Peyer's patch (tissue), 4 donors: ENCODE data around the gene DPP4. TPM values are rescaled to one million over a fixed set of nuclear protein-coding genes. Genes with fewer than 3 reads are reported as not detected.

ENCODE experiments used
- DNase-seq, 3 donors: peaks; one replicate each; pipeline ENCODE4 v3.0.0-alpha.2; 2017 to 2019
- H3K27ac ChIP-seq, 4 donors: fragments of 200-600 bp; sonication (generic); one replicate each; pipeline ENCODE4 v1.5.1; 2016 to 2019
- H3K27me3 ChIP-seq, 2 donors: fragments of 200-600 bp; sonication (generic); one replicate each; pipeline ENCODE4 v1.5.1; 2019
- H3K36me3 ChIP-seq, 3 donors: fragments of 200-600 bp; sonication (generic); one replicate each; pipeline ENCODE4 v1.5.1; 2016 to 2019
- H3K4me1 ChIP-seq, 4 donors: fragments of 200-600 bp; sonication (generic); one replicate each; pipeline ENCODE4 v1.5.1; 2016 to 2019
- H3K4me3 ChIP-seq, 4 donors: fragments of 200-600 bp; sonication (generic); 1 replicate in 3 of 4; 2 replicates in 1 of 4; pipeline ENCODE4 v1.5.1; 2016 to 2019; ENCODE audit warnings: mild to moderate bottlenecking in 1 of 4
- H3K9me3 ChIP-seq, 4 donors: fragments of 200-600 bp; sonication (generic); one replicate each; pipeline ENCODE4 v1.5.1; 2016 to 2019; ENCODE audit warnings: mild to moderate bottlenecking in 1 of 4
- POLR2A ChIP-seq, 2 donors: fragments of 450-650 bp; IDR thresholded peaks; one replicate each; pipeline ENCODE4 v1.5.1; 2017; ENCODE audit warnings: antibody characterized with exemption in 2 of 2, mild to moderate bottlenecking in 2 of 2, moderate library complexity in 2 of 2
- total RNA-seq, 4 donors: library from RNA; depleted of rRNA; stranded (reverse); fragments of >200 nt; gene quantifications; one replicate each; pipeline ENCODE4 v1.1.0, GENCODE V29; 2016
- TF ChIP-seq, protein P1 (sequence below), 6 experiments: fragments of 450-650 bp in 4 of 6; fragments of 200-600 bp in 2 of 6; sonication (generic) in 1 of 6; IDR thresholded peaks; one replicate each; pipeline ENCODE4 v1.5.1; 2017 to 2019; ENCODE audit warnings: antibody characterized with exemption in 6 of 6, mild to moderate bottlenecking in 3 of 6, moderate library complexity in 1 of 6

The DPP4 gene
- total RNA-seq, 4 donors from 2014 or later, result 17.3 to 447 (median 178) TPM

DNA sequence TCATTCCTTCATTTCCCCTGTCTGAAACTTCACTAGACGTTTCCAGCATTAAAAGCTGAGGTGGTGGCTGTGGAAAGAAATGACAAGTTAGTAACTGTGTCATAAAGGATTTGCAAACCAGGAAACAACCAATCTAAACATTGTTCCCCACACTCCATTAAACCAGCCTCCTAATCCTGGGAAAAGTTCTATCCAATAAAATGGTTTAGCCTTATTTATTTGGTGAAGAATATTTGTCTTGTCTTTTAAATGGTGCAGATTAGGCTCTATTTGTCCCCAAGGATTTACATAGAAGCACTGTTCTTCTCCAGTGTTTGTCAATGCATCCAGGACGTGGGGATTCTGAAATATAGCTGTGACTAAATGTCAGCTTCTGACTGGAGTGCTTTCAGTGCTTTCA is 10.5 kb upstream of the DPP4 start:
- no peak for DNase-seq

DNA sequence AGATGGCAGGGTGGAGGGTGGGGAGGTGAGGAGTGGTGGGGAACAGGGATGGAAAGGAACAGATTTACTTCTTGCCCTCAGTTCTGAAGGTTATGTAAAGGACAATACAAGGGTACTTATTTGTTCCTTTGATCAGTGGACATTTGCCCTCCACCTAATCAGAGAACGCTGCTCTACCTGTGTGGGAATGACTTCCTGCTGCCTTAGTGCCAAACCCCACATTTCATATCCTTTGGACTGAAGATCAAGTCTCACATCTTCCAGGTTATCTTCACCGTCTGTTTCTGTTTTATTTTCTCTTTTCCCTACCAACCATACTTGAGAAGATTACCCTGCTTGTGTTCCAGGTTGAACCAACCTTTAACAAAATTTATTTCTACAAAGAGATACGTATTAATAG is 8.7 kb upstream of the DPP4 start:
- no peak for TF ChIP-seq POLR2A (IDR thresholded peaks at IDR 0.05)
- TF ChIP-seq, protein P1, sequence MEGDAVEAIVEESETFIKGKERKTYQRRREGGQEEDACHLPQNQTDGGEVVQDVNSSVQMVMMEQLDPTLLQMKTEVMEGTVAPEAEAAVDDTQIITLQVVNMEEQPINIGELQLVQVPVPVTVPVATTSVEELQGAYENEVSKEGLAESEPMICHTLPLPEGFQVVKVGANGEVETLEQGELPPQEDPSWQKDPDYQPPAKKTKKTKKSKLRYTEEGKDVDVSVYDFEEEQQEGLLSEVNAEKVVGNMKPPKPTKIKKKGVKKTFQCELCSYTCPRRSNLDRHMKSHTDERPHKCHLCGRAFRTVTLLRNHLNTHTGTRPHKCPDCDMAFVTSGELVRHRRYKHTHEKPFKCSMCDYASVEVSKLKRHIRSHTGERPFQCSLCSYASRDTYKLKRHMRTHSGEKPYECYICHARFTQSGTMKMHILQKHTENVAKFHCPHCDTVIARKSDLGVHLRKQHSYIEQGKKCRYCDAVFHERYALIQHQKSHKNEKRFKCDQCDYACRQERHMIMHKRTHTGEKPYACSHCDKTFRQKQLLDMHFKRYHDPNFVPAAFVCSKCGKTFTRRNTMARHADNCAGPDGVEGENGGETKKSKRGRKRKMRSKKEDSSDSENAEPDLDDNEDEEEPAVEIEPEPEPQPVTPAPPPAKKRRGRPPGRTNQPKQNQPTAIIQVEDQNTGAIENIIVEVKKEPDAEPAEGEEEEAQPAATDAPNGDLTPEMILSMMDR (IDR thresholded peaks at IDR 0.05), result no peak
- no peak for DNase-seq
- H3K27ac ChIP-seq, result no peak overlapping the region
- H3K27me3 ChIP-seq, result no peaks in the 10 kb centered on the region
- no peaks in the 10 kb centered on the region for H3K36me3 ChIP-seq
- peaks cover 0 to 13% (median 0%) of the 10 kb centered on the region in 4 donors for H3K9me3 ChIP-seq
- no peaks in the 10 kb centered on the region for H3K4me1 ChIP-seq
- no peak overlapping the region for H3K4me3 ChIP-seq

More for the DNA sequence above, 10.5 kb upstream of the DPP4 start:
- no peak for TF ChIP-seq POLR2A (IDR thresholded peaks at IDR 0.05)
- TF ChIP-seq, protein P1 (IDR thresholded peaks at IDR 0.05), result no peak
- H3K4me3 ChIP-seq, result no peak overlapping the region
- peaks cover 0 to 3% (median 0%) of the 10 kb centered on the region in 4 donors for H3K9me3 ChIP-seq
- H3K27ac ChIP-seq, result no peak overlapping the region
- no peaks in the 10 kb centered on the region for H3K36me3 ChIP-seq
- no peaks in the 10 kb centered on the region for H3K4me1 ChIP-seq
- no peaks in the 10 kb centered on the region for H3K27me3 ChIP-seq

DNA sequence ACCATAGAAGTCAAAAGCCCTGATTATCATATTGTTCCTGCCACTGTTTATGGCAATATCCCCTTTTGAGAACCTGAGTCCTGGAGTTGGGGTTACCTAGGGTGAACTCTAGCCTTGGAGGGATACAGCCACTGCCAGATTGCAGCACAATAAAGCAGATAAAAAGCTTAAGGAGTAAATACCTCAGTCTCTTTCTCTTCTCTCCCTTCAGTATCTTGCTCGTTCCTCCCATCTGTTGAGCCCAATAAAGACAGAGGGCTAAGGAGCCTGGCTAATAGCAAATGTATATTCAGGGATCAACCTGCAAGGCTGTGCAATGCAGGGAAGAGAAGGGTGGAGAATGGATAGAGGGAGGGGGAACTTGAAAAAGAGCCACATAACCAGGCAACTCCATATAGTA is 8.0 kb upstream of the DPP4 start:
- TF ChIP-seq, protein P1 (IDR thresholded peaks at IDR 0.05), result no peak
- TF ChIP-seq POLR2A (IDR thresholded peaks at IDR 0.05), result no peak
- Histone ChIP-seq H3K27me3 (no peaks in the 10 kb centered on the region), H3K4me1 (no peaks in the 10 kb centered on the region), H3K27ac (no peak overlapping the region), H3K4me3 (no peak overlapping the region), H3K36me3 (no peaks in the 10 kb centered on the region), H3K9me3 (peaks cover 0 to 13% (median 0%) of the 10 kb centered on the region in 4 donors)
- DNase-seq, result no peak

DNA sequence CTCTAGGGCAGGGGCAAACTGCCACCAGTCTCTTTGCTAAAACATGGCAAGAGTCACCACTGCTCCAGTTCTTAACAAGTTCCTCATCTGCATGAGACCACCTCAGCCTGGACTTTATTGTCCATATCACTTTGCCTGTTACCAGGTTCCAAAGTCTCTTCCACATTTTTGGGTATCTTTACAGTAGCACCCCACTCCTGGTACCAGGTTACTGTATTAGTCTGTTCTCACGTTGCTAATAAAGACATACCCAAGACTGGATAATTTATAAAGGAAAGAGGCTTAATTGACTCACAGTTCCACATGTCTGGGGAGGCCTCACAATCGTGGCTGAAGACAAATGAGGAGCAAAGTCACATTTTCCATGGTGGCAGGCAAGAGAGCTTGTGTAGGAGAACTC is 5.5 kb upstream of the DPP4 start:
- Histone ChIP-seq H3K4me3 (no peak overlapping the region), H3K9me3 (peaks cover 0 to 13% (median 0%) of the 10 kb centered on the region in 4 donors), H3K27ac (no peak overlapping the region), H3K4me1 (peaks cover 0 to 3% (median 0%) of the 10 kb centered on the region in 4 donors), H3K27me3 (no peaks in the 10 kb centered on the region), H3K36me3 (no peaks in the 10 kb centered on the region)
- no peak for DNase-seq
- no peak for TF ChIP-seq POLR2A (IDR thresholded peaks at IDR 0.05)
- TF ChIP-seq, protein P1 (IDR thresholded peaks at IDR 0.05), result no peak

DNA sequence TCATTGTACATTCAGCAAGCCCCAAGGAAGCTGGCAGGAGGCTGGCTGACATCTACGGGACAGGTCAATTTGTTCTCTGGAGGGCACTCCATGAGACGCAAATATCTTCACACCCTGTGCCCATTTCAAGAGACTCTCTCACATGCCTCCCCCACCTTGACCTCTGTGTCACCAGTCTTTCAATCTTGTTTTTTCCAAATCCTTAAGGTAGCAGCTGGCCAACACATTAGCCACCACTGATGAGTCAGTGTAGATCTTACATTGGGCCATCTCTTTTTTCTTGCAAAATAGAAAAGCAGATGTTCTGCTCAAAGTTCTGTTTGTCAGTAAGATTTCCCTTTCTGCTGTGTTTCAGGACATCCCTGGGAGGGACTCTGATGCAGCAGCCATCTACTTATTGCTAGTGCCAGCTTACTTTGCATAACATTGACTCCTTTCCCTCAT is 1.7 kb upstream of the DPP4 start:
- Histone ChIP-seq H3K27me3 (no peaks in the 10 kb centered on the region), H3K36me3 (no peaks in the 10 kb centered on the region), H3K4me3 (no peak overlapping the region), H3K4me1 (peaks cover 0 to 25% (median 0%) of the 10 kb centered on the region in 4 donors), H3K9me3 (peaks cover 0 to 13% (median 0%) of the 10 kb centered on the region in 4 donors), H3K27ac (no peak overlapping the region)
- no peak for DNase-seq
- TF ChIP-seq, protein P1 (IDR thresholded peaks at IDR 0.05), result no peak
- no peak for TF ChIP-seq POLR2A (IDR thresholded peaks at IDR 0.05)
